Right cardiac atrium (tissue), 5 donors: ENCODE data around the gene ZNF837. TPM values are rescaled to one million over a fixed set of nuclear protein-coding genes. Genes with fewer than 3 reads are reported as not detected.
"Not testable (repeated sequence)": the region's sequence is repeated elsewhere in the genome, so short reads cannot be mapped to it uniquely, and the experiment has no call there.

Source experiments
- ATAC-seq, 2 donors: fragments of 200-7000 bp; cut with Tn5 transposase; one replicate each; pipeline versions ENCODE4 v1.8.0 to v1.9.1; 2020; ENCODE audit warnings: moderate library complexity in 2 of 2, mild to moderate bottlenecking in 1 of 2
- DNase-seq, 3 donors: peaks; one replicate each; pipeline ENCODE4 v3.0.0-alpha.2; 2020
- H3K27ac ChIP-seq: one replicate; pipeline ENCODE4 v1.5.1; 2013; ENCODE audit warnings: mild to moderate bottlenecking, low read length, control low read depth, moderate library complexity
- H3K27me3 ChIP-seq: one replicate; pipeline ENCODE4 v1.6.1; 2013; ENCODE audit not compliant: control insufficient read depth, insufficient read depth
- H3K4me1 ChIP-seq: one replicate; pipeline ENCODE4 v1.6.1; 2013; ENCODE audit warnings: low read length; ENCODE audit not compliant: control insufficient read depth, insufficient read depth
- H3K4me3 ChIP-seq: one replicate; pipeline ENCODE4 v1.5.1; 2013; ENCODE audit warnings: low read length, control low read depth
- H3K9me3 ChIP-seq: one replicate; pipeline ENCODE4 v1.6.1; 2013; ENCODE audit warnings: low read length; ENCODE audit not compliant: control insufficient read depth
- WGBS: extraction: QIAGEN DNeasy Blood & Tissue Kit; methylation state at CpG from one replicate; pipeline ENCODE4 v1.1.7; 2013; 5-methylcytosine and 5-hydroxymethylcytosine counted together
- intact Hi-C, 4 donors: fragments of 100-400 bp; cut with DNase I; formaldehyde crosslinking; loops; one replicate each; pipeline versions ENCODE4 v1.11.0 to v1.14.0; 2022 to 2023
- polyA plus RNA-seq: library from polyadenylated mRNA; stranded (reverse); fragments of 200-250 nt; gene quantifications from one replicate; pipeline ENCODE4 v1.2.3, GENCODE V29; 2013
- total RNA-seq, 4 donors: library from RNA; stranded (reverse); fragmentation: NEBNext Ultra II Directional; extraction: Animal tissue kit (Norgen Biotek cat#: 25700); gene quantifications; one replicate each; pipeline ENCODE4 v1.2.1, GENCODE V29; 2021
- donor health status: healthy with polysubstance abuse.
- donor health status: DM: no; HTN: yes; CAD: no.
- donor health status: DM: no; HTN: no; CAD: no.
- donor health status: DM: no; HTN: yes; CAD: no; lungs with severe emphysema.
- donor health status: DM: yes; HTN: yes; CAD: no.

Gene ZNF837
- total and polyA plus RNA-seq, 5 donors, result 0.33 to 0.82 (median 0.52) TPM

DNA sequence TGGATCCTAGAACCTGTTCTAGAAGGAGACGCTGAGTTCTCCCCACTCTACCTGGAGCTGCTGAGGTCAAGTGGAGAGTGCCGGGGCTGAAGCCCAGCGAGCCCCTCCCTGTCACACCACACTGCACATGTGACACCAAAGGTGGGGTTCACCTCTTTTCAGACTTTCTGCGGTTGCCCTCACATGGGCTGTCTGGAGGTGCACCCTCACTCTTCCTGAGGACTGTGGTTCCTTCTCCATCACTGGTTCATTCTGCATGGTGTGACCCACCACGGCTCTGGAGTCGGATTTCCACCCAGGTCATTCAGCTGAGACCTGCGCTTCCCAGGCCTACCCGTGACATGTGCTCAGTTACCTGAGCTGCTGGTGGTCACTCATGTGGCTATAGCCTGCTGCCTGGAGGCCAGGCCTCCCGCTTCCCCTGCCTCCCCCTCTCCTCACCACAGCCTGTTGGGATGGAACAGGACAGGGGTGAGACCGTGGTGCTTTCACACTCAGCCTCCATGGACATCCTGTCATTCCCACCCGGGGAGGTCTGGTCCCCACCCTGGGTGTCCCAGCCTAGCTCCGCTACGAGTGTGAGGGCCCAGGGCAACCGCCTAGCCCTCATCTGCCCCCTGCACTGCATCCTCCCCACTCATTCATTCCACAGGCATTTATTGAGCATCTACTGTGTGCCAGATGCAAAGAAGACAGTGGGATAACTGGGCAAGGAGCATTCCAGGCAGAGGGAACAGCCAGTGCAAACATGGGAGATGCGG is 26.9 kb downstream of the ZNF837 start:
- Histone ChIP-seq H3K9me3 (no peaks in the 10 kb centered on the region), H3K4me3 (no peak overlapping the region), H3K27me3 (no peaks in the 10 kb centered on the region), H3K4me1 (peaks cover 7% of the 10 kb centered on the region), H3K27ac (no peak overlapping the region)
- DNase-seq, result peak in 2 of 3 donors; percentile 18 to 47
- intact Hi-C loops, result no loop called here
- 90% methylated on average over 15 of the region's 15 CpGs for WGBS
- no peak for ATAC-seq

DNA sequence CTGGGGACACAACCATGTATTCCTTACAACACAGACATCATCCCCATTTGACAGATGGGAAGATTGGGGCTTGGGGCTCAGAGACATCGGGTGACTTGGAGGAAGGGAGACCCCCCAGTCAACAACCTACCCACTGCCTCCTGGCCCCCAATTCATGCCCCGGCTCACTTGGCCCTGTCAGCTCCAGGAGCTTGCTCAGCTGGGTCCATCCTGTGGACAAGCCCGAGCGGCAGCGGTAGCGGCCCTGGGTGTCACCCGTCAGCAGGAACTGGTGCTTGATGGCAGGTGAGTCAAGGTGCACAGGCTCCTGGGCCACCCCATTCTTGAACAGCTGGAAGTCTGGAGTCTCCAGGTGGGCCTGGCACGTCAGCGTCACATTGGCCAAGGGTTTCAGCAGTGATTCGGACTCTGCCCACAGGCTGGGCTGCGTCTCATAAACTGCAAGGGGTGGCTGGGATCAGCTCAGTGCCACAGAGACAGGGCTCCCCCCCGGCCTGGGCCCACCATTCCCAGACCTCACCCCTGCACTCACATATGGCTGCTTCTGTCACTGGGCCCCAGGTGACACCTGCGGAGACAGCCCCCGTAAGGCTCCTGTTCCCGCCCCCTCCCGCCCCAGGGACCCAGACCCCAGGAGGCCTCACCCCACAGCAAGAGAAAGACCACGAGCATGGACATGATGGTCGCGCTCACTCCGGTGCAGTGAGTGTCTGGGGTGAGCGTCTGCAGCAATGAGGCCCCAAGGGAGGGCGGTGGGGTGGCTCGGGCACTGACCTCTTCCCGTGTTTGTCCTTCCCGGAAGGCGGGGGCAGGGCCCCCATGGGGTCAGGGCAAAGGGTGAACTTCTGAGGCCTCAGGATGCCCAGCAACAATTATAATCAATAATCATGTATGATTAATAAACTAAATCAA is 27.8 kb downstream of the ZNF837 start, which contains the start of gene A1BG:
Gene A1BG (minus strand): TSS at position 733 of the 912 bp plus-strand sequence. CDS start 55 bp downstream, at position 678.
- Histone ChIP-seq H3K9me3 (no peaks in the 10 kb centered on the region), H3K27me3 (no peaks in the 10 kb centered on the region), H3K4me3 (no peak within 1 kb of the TSS), H3K4me1 (peaks cover 7% of the 10 kb centered on the region), H3K27ac (no peak within 1 kb of the TSS)
- no peak for ATAC-seq
- 80% methylated on average over 26 of the region's 26 CpGs for WGBS
- peak in 2 of 3 donors; percentile 49 to 50 for DNase-seq
- intact Hi-C loops, result no loop called here

DNA sequence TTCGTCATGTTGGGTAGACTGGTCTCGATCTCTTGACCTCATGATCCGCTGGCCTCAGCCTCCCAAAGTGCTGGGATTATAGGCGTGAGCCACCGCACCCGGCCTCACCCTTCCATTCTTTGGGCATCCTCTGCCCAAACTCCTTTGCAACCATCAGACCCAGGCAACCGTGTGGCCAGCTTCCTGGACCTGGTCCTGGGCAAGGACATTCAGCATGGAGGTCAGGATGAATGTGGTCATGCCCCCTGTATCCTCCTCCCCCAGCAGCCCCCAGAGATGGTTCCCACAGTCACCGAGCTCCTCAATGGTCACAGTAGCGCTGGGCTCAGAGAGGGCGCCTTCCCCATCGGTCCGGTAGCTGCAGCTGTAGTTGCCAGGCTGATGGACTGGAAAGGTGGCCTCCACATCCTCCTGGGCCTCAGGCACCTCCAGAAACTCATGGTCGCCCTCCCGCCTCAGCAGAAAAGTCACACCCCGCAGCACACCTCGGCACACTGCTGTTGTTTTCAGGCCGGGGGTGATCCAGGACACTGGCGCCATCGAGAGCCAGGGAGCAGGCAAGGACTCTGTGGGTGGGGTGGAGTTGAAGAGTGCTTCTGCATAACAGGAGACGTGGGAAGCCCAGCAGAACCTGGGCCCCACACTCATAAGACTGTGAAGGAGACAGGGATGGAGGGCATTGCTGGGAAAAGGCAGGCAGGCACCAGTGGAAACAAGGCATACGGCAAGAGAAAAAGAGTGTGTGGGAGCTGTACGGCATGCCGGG is 28.7 kb downstream of the ZNF837 start:
- ATAC-seq (no peak), DNase-seq (peak in 2 of 3 donors; percentile 13 to 20)
- Histone ChIP-seq H3K4me3 (no peak overlapping the region), H3K4me1 (peaks cover 6% of the 10 kb centered on the region), H3K9me3 (no peaks in the 10 kb centered on the region), H3K27ac (no peak overlapping the region), H3K27me3 (no peaks in the 10 kb centered on the region)
- WGBS, result 85% methylated on average over 23 of the region's 23 CpGs
- intact Hi-C loops, result no loop called here

DNA sequence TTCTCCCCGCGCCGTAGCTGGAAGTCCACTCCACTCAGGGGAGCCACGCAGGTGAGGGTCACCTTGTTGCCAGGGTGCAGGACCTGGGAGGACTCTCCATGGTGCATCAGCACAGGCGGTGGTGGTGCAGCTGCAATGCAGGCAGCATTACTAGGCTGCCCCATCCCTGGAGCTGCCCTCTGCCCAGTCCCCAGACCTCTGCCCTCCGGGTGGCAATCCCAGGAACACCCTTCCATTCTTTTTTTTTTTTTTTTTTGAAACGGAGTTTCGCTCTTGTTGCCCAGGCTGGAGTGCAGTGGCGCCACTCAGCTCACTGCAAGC is 29.3 kb downstream of the ZNF837 start:
- no peak overlapping the region for H3K4me3 ChIP-seq
- DNase-seq (peak in 2 of 3 donors; percentile 9 to 37), ATAC-seq (no peak)
- no peak overlapping the region for H3K27ac ChIP-seq
- WGBS, result 89% methylated on average over 9 of the region's 9 CpGs
- H3K9me3 ChIP-seq, result no peaks in the 10 kb centered on the region
- no peaks in the 10 kb centered on the region for H3K27me3 ChIP-seq
- no peaks in the 10 kb centered on the region for H3K4me1 ChIP-seq
- intact Hi-C loops, result no loop called here

DNA sequence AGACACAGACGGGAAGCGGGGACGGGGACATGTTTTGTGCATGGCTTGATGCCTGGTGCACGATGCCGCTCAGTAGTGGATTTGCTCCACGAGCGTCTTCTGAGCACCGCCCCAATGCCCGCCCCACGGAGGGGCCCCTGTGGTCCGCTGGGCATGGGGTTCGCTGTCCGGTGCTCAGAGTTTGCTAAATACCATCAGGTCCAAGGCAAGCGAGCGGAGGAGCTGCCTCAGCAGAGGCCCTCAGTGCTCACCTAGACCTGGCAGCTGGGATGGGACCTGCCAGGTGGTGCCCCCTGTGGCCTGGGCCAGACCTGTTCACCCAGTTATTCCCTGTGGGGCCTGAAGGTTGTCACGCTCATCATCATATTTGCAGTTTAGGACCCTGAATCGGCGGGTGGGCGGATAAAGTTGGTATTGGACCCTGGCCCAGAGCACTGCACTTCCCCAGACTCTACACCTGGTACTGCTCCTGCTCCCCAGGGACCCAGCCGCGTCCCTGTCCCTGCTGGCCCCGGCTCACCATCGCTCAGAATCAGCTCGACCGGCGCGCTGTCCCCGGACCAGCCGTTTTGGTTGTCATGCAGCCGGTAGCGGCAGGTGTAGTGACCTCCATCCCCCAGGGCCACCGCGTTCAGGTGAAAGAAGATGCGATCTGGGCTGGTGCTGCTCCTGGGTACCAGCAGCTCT is 29.8 kb downstream of the ZNF837 start:
- Histone ChIP-seq H3K4me3 (no peak overlapping the region), H3K4me1 (no peaks in the 10 kb centered on the region), H3K9me3 (no peaks in the 10 kb centered on the region), H3K27me3 (no peaks in the 10 kb centered on the region), H3K27ac (no peak overlapping the region)
- 59% methylated on average over 34 of the region's 34 CpGs for WGBS
- ATAC-seq (no peak), DNase-seq (peak in 2 of 3 donors; percentile 38 to 41)
- intact Hi-C loops, result no loop called here

DNA sequence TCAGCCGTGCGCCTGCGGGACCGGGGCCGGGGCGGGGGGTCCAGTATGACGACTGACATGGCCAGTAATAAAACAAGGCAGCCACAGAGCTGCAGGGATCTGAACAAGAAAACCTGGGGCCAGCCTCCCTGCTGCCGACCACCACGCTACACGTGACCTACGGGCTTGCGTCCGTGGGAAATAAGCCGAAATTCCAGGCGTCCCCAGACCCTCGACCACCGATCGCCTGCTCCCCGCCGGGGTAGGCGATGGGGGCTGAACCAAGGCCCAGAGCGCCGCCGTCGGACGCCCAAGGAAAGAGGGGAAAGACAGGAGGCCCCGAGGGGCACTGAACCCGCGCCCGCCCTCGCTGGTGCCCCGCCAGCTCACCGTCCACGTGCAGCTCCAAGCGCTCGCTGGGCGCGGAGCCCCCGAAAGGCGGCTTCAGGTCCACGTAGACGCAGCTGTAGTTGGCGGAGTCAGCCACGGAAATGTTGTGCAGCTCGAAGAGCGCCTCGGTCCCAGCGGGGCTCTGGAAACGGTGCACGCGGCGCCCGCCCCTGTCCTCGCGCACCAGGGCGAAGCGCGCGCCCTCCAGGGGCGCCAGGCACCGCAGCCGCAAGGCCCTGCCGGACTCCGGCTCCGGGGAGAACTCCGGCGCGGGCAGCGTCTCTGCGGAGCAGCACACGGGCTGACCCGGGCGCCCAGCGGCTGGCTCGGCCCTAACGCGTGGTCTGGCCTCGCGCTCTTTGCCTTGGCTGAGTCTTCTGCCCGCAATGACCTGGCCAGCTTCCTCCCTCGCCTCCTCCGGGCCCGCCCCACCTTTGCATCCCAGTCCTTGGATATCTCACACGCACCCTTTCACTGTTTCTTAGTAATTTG is 30.6 kb downstream of the ZNF837 start:
- H3K4me1 ChIP-seq, result no peaks in the 10 kb centered on the region
- intact Hi-C loops, result no loop called here
- 15% methylated on average over 84 of the region's 84 CpGs for WGBS
- DNase-seq (peak in 2 of 3 donors; percentile 56 to 57), ATAC-seq (no peak)
- no peak overlapping the region for H3K27ac ChIP-seq
- no peaks in the 10 kb centered on the region for H3K9me3 ChIP-seq
- H3K4me3 ChIP-seq, result no peak overlapping the region
- no peaks in the 10 kb centered on the region for H3K27me3 ChIP-seq

DNA sequence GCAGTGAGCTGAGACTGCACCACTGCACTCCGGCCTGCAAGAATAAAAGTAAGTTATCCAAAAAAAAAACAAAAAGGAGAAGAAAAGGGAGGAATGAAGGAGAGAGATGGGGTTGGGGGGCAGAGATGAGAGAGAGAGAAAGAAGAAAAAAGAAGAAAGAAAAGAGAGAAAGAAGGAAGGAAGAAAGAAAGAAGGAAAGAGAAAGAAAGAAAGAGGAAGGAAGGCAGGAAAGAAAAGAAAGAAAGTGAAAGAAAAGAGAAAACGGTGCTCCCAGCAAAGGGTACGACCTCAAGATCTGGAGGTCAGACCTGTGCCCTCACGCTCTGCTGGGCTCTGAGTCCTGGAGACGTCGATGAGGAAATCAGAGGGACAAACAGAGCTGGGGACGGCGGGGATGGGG is 31.2 kb downstream of the ZNF837 start:
- no peak overlapping the region for H3K27ac ChIP-seq
- no peaks in the 10 kb centered on the region for H3K9me3 ChIP-seq
- H3K27me3 ChIP-seq, result no peaks in the 10 kb centered on the region
- H3K4me3 ChIP-seq, result no peak overlapping the region
- H3K4me1 ChIP-seq, result no peaks in the 10 kb centered on the region
- intact Hi-C loops, result no loop called here
- 39% methylated on average over 8 of the region's 8 CpGs for WGBS
- ATAC-seq (no peak), DNase-seq (no peak)

DNA sequence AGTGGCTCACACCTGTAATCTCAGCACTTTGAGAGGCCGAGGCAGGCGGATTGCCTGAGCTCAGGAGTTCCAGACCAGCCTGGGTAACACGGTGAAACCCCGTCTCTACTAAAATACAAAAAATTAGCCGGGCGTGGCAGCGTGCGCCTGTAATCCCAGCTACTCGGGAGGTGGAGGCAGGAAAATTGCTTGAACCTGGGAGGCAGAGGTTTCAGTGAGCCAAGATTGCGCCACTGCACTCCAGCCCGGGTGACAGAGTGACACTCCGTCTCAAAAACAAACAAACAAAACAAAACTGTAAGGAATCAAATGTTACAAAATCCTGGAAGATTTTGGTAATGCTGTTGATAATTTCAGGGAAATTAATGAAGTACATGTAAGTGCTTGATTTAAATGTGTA is 32.8 kb downstream of the ZNF837 start:
- DNase-seq, result peak in 2 of 3 donors; percentile 18 to 47
- H3K4me1 ChIP-seq, H3K27me3 ChIP-seq, intact Hi-C loops, H3K27ac ChIP-seq, H3K9me3 ChIP-seq, ATAC-seq: not testable (repeated sequence)
- WGBS, result 36% methylated on average over 12 of the region's 12 CpGs
- peak overlapping the region; percentile 33 for H3K4me3 ChIP-seq

DNA sequence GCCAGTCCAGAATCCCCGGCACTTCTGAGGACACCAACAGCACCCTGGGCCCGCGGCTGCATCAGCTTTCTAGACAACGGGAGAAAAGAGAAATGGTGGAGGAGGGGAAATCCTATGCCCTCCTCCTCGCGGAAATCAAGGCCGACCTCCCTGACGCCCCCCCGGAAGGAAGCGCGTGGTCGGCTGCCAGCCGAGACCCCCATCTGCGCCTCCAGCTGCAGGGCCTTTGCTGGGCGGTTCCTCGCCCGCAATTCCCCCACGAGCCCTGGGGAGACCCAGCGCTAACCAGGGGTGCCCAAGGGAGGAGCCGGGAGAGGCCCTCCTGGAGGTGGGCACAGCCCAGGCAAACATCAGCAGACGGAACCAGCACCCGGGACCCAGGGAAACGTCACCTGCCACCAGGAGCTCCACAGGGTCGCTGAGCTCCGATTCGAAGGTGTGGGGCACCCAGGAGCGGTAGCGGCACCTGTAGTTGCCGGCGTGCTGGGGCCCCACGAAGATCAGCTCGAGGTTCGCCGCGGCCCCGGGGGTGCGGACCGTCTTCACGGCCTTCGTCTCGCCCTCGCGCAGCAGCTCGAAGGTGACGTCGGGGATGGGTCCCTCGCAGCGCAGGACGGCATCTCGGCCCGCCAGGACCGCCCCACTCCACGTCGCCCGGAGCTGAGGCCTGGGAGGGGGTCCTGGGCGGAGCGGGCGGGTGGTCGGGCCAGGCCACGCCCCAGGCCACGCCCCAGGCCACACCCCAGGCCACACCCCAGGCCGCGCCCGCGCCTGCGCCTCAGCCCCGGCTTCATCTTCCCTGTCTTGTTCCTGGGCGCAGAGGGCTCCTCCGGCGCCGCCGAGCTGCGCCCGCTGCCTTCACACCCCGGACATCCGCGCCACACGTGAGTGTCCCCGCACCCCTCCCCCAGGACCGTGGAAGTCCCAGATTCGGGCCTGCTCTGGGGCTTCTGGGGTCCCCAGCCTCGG is 33.6 kb downstream of the ZNF837 start:
- peak overlapping the region; percentile 1 for H3K27ac ChIP-seq
- H3K27me3 ChIP-seq, result no peaks in the 10 kb centered on the region
- peak overlapping the region; percentile 33 for H3K4me3 ChIP-seq
- intact Hi-C loops, result no loop called here
- H3K9me3 ChIP-seq, result no peaks in the 10 kb centered on the region
- DNase-seq (peak; percentile 59 to 86 (median 85)), ATAC-seq (peak; percentile 94 to 95)
- 2% methylated on average over 82 of the region's 82 CpGs for WGBS
- H3K4me1 ChIP-seq, result no peaks in the 10 kb centered on the region
